ENCODE results near the gene ITGAL.

ITGAL gene

DNA sequence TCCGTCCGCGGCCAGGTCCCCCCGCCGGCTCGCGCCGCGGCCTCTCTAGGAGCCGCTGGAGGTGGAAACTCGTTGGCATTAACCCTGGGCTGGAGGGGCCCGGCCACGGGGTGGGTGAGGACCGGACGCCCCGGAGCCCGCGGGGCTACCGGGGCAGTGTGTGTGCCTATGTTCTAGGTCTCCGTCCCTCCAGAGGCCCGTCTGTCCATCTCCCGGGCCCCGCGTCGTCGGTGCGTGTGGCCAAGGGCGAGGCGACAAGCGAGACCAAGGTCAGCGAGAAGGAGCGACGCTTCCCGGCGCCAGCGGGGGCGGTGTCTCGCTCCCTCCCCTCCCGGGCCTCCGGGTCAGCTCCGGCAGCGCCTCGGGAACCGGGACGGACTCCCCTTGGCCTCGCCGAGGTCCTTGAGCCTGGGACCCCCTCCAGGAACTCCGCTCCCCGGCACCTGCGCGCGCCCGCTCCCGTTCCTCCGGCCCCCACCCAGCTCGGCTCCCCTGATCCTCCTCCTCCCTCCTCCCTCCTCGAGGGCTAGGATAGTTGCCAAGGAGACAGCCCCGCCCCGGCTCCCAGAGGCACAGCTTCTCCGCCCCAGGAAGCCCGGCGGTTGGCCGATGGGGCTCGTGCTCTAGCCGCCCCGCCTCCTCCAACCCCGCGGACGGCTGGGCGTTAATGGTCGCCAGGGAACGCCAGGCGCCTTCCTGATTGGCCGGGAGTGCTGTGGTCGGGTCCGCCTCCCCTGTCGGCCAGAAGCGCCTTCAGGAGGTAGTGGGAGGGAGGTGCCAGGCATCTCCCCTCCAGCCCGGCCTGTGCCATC, 54.5 kb downstream of the ITGAL start:
- H3K4me3 ChIP-seq (ENCODE audit: low read depth, low read length) = peak overlapping the region; percentile 85
- TF ChIP-seq, protein P1, sequence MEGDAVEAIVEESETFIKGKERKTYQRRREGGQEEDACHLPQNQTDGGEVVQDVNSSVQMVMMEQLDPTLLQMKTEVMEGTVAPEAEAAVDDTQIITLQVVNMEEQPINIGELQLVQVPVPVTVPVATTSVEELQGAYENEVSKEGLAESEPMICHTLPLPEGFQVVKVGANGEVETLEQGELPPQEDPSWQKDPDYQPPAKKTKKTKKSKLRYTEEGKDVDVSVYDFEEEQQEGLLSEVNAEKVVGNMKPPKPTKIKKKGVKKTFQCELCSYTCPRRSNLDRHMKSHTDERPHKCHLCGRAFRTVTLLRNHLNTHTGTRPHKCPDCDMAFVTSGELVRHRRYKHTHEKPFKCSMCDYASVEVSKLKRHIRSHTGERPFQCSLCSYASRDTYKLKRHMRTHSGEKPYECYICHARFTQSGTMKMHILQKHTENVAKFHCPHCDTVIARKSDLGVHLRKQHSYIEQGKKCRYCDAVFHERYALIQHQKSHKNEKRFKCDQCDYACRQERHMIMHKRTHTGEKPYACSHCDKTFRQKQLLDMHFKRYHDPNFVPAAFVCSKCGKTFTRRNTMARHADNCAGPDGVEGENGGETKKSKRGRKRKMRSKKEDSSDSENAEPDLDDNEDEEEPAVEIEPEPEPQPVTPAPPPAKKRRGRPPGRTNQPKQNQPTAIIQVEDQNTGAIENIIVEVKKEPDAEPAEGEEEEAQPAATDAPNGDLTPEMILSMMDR (IDR thresholded peaks at IDR 0.05; ENCODE audit: borderline replicate concordance, insufficient read depth, low read depth, low read length) = peak; percentile 58

DNA sequence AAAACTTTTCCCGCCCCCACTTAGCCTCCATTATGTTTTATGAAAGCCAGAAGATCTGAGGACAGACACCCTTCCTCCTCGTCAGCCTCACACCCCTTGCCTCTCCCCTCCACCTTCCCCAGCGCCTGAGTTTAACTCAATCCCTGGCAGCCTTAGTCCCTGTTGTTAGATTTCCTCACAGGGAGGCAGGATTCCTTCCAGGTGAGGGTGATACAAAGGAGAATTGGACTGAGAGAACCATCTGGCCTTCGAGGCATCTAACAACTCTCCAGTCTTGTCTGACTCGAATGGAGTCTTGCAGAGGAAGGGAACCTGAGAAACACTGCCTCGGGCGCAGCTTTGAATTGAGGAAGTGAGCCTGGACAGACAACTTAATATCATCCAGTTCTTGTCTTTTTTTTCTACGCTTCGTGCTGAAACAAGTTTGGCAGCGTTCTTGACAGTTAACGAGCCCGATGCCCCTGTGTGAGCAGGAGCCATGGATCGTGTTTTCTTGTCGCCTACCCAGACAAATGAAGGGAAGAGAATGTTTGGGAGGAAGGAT, 55.2 kb downstream of the ITGAL start:
- peak overlapping the region; percentile 5 for H3K4me3 ChIP-seq (ENCODE audit: low read depth, low read length)
- TF ChIP-seq, protein P1 (IDR thresholded peaks at IDR 0.05; ENCODE audit: borderline replicate concordance, insufficient read depth, low read depth, low read length) = no peak

DNA sequence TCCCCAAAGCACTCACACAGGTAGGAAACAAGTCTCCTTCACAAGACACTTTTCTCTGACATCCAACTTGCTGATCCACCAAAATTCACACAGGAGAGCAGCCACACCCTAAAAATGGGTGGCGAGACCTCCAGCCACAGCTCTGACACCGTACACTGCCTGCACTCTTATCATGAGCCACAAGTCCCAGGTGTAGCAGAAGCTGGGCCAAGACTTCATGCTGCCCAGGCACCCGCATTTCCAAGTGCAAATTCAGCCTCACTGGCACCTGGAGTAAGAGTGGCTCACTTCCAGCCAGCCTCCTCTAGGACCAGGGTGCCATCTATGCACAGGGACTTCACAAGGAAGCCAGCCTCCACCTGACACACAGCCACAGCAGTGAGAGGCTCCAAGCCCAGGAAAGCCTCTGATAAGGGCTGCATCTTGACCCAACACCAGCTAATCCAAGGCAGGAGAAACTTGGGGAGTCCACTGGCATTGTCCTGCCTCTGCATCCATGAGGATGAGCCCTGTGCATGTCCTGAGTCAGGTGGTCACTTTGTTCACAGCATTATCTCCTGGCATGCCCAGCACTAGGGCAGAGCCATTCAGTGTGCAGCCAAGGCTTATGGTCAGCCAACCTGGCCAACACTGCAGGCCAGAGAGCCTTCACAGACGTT, 56.4 kb downstream of the ITGAL start:
- H3K4me3 ChIP-seq (ENCODE audit: low read depth, low read length) = no peak overlapping the region
- TF ChIP-seq, protein P1 (IDR thresholded peaks at IDR 0.05; ENCODE audit: borderline replicate concordance, insufficient read depth, low read depth, low read length) = no peak

DNA sequence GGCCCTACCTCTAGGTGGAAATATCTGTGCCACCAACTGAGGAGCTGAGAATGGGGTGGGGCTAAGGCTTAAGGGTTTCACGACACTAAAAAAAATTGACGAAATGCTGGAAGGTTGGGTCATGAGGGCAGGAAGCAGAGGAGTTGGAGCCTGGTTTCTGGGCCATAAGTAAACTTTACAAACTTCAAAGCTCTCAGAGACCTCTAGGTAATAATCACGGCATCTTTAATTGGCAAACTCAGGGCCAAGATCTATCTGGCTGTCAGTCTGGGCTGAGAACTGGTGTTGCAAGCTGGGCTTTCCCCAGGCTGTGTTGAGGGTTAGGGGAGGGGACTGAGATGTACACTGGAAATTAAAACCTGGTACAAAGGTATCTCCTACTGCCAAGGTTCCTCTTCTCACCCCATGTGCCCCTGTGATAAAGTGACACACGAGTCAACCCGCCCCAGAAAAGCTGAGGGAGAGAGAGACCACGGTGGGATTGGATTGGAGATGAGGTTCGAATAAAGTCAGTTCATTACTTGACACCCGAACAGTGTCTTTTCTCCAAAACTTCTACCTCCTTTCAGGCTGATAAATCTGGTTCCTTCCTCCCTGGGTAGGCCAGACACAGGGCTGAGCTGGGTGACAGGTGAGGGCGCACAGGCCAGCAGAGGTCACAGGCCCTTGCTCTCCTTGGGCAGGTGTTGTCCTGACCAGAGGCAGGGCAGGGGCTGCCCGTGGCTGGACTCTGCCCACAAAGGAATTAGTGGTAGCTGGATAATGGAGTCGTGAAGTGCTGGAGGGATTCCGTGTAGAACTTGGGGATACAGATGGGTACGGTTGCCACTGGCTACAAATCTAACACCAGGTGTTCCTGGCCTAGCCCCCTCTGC, 57.9 kb downstream of the ITGAL start:
- no peak overlapping the region for H3K4me3 ChIP-seq (ENCODE audit: low read depth, low read length)
- TF ChIP-seq, protein P1 (IDR thresholded peaks at IDR 0.05; ENCODE audit: borderline replicate concordance, insufficient read depth, low read depth, low read length) = no peak

DNA sequence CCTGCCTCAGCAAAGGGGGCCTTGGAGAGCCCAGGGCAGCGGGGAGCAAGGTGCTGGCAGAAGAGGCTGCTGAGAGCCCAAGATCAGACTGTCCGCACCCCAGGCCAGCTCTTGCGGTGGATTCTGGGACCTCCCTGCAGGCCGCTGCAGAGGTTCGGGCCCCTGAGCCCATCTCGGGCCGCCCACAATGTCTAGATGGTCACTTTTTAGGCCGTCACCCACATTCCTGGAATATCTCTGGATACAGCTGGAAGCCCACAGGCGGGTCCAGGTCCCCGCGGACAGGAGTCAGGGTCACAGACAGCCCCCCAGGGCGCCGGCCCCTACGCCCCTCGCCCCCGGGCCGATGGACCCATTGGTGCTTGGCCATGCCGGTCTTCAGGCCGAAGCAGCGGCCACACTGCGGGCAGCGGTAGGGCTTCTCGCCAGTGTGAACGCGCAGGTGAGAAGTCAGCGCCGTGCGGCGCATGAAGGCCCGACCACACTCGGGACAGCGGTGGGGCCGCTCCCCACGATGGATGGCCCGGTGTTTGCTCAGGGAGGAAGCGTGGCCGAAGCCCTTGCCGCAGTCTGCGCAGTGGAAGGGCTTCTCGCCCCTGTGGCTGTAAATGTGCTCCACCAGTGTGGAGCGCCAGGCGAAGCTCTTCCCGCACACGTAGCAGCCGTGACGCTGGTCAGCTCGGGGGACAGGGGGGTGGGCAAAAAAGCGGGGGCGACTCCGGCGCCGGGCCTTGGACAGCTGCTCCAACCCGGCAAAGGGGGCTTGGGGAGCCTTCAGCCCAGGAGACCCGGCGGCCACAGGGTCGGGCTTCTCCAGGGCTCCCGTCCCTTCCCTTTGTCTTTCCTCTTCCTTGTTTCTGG, 60.0 kb downstream of the ITGAL start:
- TF ChIP-seq, protein P1 (IDR thresholded peaks at IDR 0.05; ENCODE audit: borderline replicate concordance, insufficient read depth, low read depth, low read length) = no peak
- no peak overlapping the region for H3K4me3 ChIP-seq (ENCODE audit: low read depth, low read length)

DNA sequence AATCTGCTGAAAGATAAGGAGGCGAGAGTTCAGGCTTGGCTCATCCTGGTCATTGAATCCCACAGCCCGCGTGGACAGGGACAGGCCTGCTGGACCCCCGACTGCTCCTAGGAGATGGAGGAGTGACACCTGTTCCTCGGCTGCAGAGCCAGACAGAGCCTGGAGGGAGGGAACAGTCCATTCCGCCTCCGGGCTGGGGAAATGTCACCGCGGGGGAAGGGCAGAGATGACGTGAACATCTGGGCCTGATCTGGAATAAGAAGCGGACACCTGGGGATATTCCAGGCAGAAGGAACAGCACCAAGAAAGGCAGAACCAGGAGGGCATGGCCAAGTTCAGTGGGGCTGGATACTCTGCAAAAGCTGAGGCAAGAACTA, 60.6 kb downstream of the ITGAL start:
- H3K4me3 ChIP-seq (ENCODE audit: low read depth, low read length) = no peak overlapping the region
- TF ChIP-seq, protein P1 (IDR thresholded peaks at IDR 0.05; ENCODE audit: borderline replicate concordance, insufficient read depth, low read depth, low read length) = no peak
